Naive thymus-derived CD4-positive, alpha-beta T cell (primary cell): ENCODE data around the gene HAUS3. TPM values are rescaled to one million over a fixed set of nuclear protein-coding genes. Genes with fewer than 3 reads are reported as not detected.
A peak's percentile ranks its signal among the peaks of the same experiment; 100 is the strongest.
"Not testable (repeated sequence)": the region's sequence is repeated elsewhere in the genome, so short reads cannot be mapped to it uniquely, and the experiment has no call there.

Source experiments
- ATAC-seq: fragments of 150-1000 bp; cut with Tn5 transposase; 2 replicates; pipeline ENCODE4 v1.10.0; 2021; ENCODE audit warnings: mild to moderate bottlenecking, moderate library complexity
- CTCF ChIA-PET: fragments of 350-600 bp; sonication (Branson Sonifier 250); formaldehyde crosslinking; loops from one replicate; lab custom pipeline; 2021; ENCODE audit warnings: antibody characterized with exemption; lab: Charles Lee
- POLR2A ChIA-PET: fragments of 350-600 bp; sonication (Branson Sonifier 250); formaldehyde crosslinking; loops from one replicate; lab custom pipeline; 2021; ENCODE audit warnings: antibody characterized with exemption, inconsistent platforms; lab: Charles Lee
- DNase-seq, 9 donors: peaks; one replicate each; pipeline versions ENCODE4 v3.0.0 to v3.0.0-alpha.2; 2020 to 2022; ENCODE audit warnings: mixed read lengths in 1 of 9
- H3K27ac ChIP-seq: one replicate; pipeline ENCODE4 v1.7.0; 2013; ENCODE audit warnings: mild to moderate bottlenecking, low read depth, low read length, moderate library complexity
- H3K27me3 ChIP-seq, 2 donors: one replicate each; pipeline ENCODE4 v1.7.0; 2013; ENCODE audit warnings: low read length in 2 of 2, mild to moderate bottlenecking in 2 of 2, moderate library complexity in 2 of 2; ENCODE audit not compliant: control insufficient read depth in 2 of 2, insufficient read depth in 2 of 2
- H3K36me3 ChIP-seq, 3 experiments: 1 replicate in 2 of 3; 2 replicates in 1 of 3; pipeline ENCODE4 v1.7.0; 2013; ENCODE audit warnings: low read length in 3 of 3, mild to moderate bottlenecking in 3 of 3, moderate library complexity in 1 of 3; ENCODE audit not compliant: insufficient read depth in 3 of 3, control insufficient read depth in 2 of 3
- H3K4me1 ChIP-seq, 2 donors: one replicate each; pipeline ENCODE4 v1.7.0; 2013; ENCODE audit warnings: low read length in 2 of 2, mild to moderate bottlenecking in 2 of 2, moderate library complexity in 1 of 2; ENCODE audit not compliant: control insufficient read depth in 2 of 2, insufficient read depth in 2 of 2
- H3K4me3 ChIP-seq: 2 replicates; pipeline ENCODE4 v1.7.0; 2013; ENCODE audit warnings: mild to moderate bottlenecking, low read length
- H3K9me3 ChIP-seq, 3 experiments: 1 replicate in 2 of 3; 2 replicates in 1 of 3; pipeline ENCODE4 v1.7.0; 2013; ENCODE audit warnings: low read length in 3 of 3; ENCODE audit not compliant: control insufficient read depth in 2 of 3
- H3K27ac Mint-ChIP-seq, 9 donors: one replicate each; pipeline ENCODE4 v1.8.0; 2020 to 2022; ENCODE audit warnings: mixed read lengths in 9 of 9, mild to moderate bottlenecking in 8 of 9, moderate library complexity in 5 of 9, inconsistent platforms in 2 of 9
- H3K27me3 Mint-ChIP-seq, 5 donors: one replicate each; pipeline ENCODE4 v1.8.0; 2021 to 2022; ENCODE audit warnings: mixed read lengths in 5 of 5, mild to moderate bottlenecking in 1 of 5
- H3K36me3 Mint-ChIP-seq, 5 donors: one replicate each; pipeline ENCODE4 v1.8.0; 2020 to 2022; ENCODE audit warnings: mixed read lengths in 5 of 5, mild to moderate bottlenecking in 3 of 5, inconsistent platforms in 1 of 5
- H3K4me1 Mint-ChIP-seq, 7 donors: one replicate each; pipeline ENCODE4 v1.8.0; 2020 to 2022; ENCODE audit warnings: mixed read lengths in 7 of 7, mild to moderate bottlenecking in 3 of 7, inconsistent platforms in 1 of 7
- H3K4me3 Mint-ChIP-seq, 10 donors: one replicate each; pipeline ENCODE4 v1.8.0; 2020 to 2022; ENCODE audit warnings: mild to moderate bottlenecking in 10 of 10, mixed read lengths in 10 of 10, moderate library complexity in 6 of 10, inconsistent platforms in 2 of 10
- H3K9me3 Mint-ChIP-seq, 11 donors: one replicate each; pipeline ENCODE4 v1.8.0; 2020 to 2022; ENCODE audit warnings: mixed read lengths in 11 of 11, mild to moderate bottlenecking in 4 of 11, inconsistent platforms in 1 of 11, moderate library complexity in 1 of 11
- intact Hi-C, 2 donors: fragments of 100-400 bp; cut with micrococcal nuclease; formaldehyde crosslinking; loops; one replicate each; pipeline ENCODE4 v1.15.1; 2023
- polyA plus RNA-seq, 2 donors: library from polyadenylated mRNA; unstranded; fragments of 300-500 nt; fragmentation: Illumina TruSeq; gene quantifications; one replicate each; pipeline ENCODE4 v1.2.3, GENCODE V29; 2021
- total RNA-seq, 6 experiments: library from RNA in 5 of 6; stranded (reverse) in 5 of 6; gene quantifications; 1 replicate in 5 of 6; 2 replicates in 1 of 6; pipeline ENCODE4 v1.2.3 and lab custom pipeline; 2021 to 2026

The HAUS3 gene
- total and polyA plus RNA-seq, 7 experiments from 2014 or later: 18.5 to 88.2 (median 33.4) TPM

- DNase-seq: no peak
- intact Hi-C loops: no loop called here
- H3K9me3 ChIP-seq: no peaks in the 10 kb centered on the region
- Mint-ChIP-seq H3K4me1 (peaks cover 0 to 17% (median 6%) of the 10 kb centered on the region in 7 donors), H3K27me3 (no peaks in the 10 kb centered on the region), H3K9me3 (no peaks in the 10 kb centered on the region), H3K36me3 (no peaks in the 10 kb centered on the region), H3K4me3 (no peak overlapping the region), H3K27ac (peak overlapping the region in 1 of 9 donors; percentile 22)
- POLR2A ChIA-PET: no interaction called here
- H3K4me3 ChIP-seq: no peak overlapping the region
- ATAC-seq: no peak
- peaks cover 0 to 7% of the 10 kb centered on the region in 2 donors for H3K4me1 ChIP-seq
- H3K27ac ChIP-seq: no peak overlapping the region
- CTCF ChIA-PET: interaction anchor here (0.8 to 2.2 kb wide), 20 partner anchors 10 to 246 kb away, joined by 3 to 18 read pairs (median 4); partner anchors contain the start of genes CFAP99 and ZFYVE28
- H3K36me3 ChIP-seq: peaks cover 0 to 14% (median 0%) of the 10 kb centered on the region in 3 experiments
- no peaks in the 10 kb centered on the region for H3K27me3 ChIP-seq
These were observed 22.6 kb downstream of the HAUS3 start for GRCh38 chr4:2219233-2219760.

- Mint-ChIP-seq H3K4me3 (no peak overlapping the region), H3K4me1 (peaks cover 0 to 17% (median 6%) of the 10 kb centered on the region in 7 donors)
- H3K27me3 ChIP-seq: no peaks in the 10 kb centered on the region
These were observed 23.5 kb downstream of the HAUS3 start for GRCh38 chr4:2218436-2218835.

GRCh38 chr4:2217726-2218125, 24.2 kb downstream of the HAUS3 start:
- Histone ChIP-seq H3K9me3 (no peaks in the 10 kb centered on the region), H3K27ac (no peak overlapping the region), H3K4me1 (peaks cover 0 to 7% of the 10 kb centered on the region in 2 donors), H3K36me3 (peaks cover 0 to 5% (median 0%) of the 10 kb centered on the region in 3 experiments), H3K4me3 (no peak overlapping the region), H3K27me3 (no peaks in the 10 kb centered on the region)
- Mint-ChIP-seq H3K36me3 (no peaks in the 10 kb centered on the region), H3K4me1 (peaks cover 0 to 17% (median 6%) of the 10 kb centered on the region in 7 donors), H3K27me3 (no peaks in the 10 kb centered on the region), H3K4me3 (no peak overlapping the region), H3K9me3 (no peaks in the 10 kb centered on the region), H3K27ac (no peak overlapping the region)
- intact Hi-C loops: no loop called here
- ATAC-seq: no peak
- DNase-seq: no peak
- POLR2A ChIA-PET: no interaction called here
- CTCF ChIA-PET: interaction anchor here (0.8 to 1.5 kb wide), 4 partner anchors 18 to 219 kb away, joined by 3 read pairs; no protein-coding TSS in a partner anchor

More at GRCh38 chr4:2218436-2218835, 23.5 kb downstream of the HAUS3 start:
- H3K36me3 Mint-ChIP-seq: no peaks in the 10 kb centered on the region
- no peak for DNase-seq
- POLR2A ChIA-PET: no interaction called here
- Histone ChIP-seq H3K9me3 (no peaks in the 10 kb centered on the region), H3K36me3 (peaks cover 0 to 12% (median 0%) of the 10 kb centered on the region in 3 experiments), H3K4me3 (no peak overlapping the region), H3K4me1 (peaks cover 0 to 7% of the 10 kb centered on the region in 2 donors), H3K27ac (no peak overlapping the region)
- ATAC-seq: no peak
- no peak overlapping the region for H3K27ac Mint-ChIP-seq
- CTCF ChIA-PET: interaction anchor here (0.9 to 1.5 kb wide), 2 partner anchors 17 to 224 kb away, joined by 3 to 5 read pairs; no protein-coding TSS in a partner anchor
- no peaks in the 10 kb centered on the region for H3K27me3 Mint-ChIP-seq
- intact Hi-C loops: no loop called here
- no peaks in the 10 kb centered on the region for H3K9me3 Mint-ChIP-seq

- Histone ChIP-seq H3K36me3 (no peaks in the 10 kb centered on the region), H3K4me3 (no peak overlapping the region), H3K27ac (no peak overlapping the region), H3K4me1 (no peaks in the 10 kb centered on the region), H3K27me3 (no peaks in the 10 kb centered on the region), H3K9me3 (no peaks in the 10 kb centered on the region)
- Mint-ChIP-seq H3K4me1 (peaks cover 0 to 6% (median 0%) of the 10 kb centered on the region in 7 donors), H3K27me3 (no peaks in the 10 kb centered on the region), H3K4me3 (no peak overlapping the region), H3K9me3 (no peaks in the 10 kb centered on the region), H3K27ac (no peak overlapping the region), H3K36me3 (no peaks in the 10 kb centered on the region)
- POLR2A ChIA-PET: no interaction called here
- CTCF ChIA-PET: no interaction called here
- intact Hi-C loops: no loop called here
- ATAC-seq: no peak
- DNase-seq: no peak
These were observed 29.1 kb downstream of the HAUS3 start for GRCh38 chr4:2212831-2213230.

- H3K27me3 Mint-ChIP-seq, H3K4me3 ChIP-seq, ATAC-seq, POLR2A ChIA-PET, intact Hi-C loops, H3K36me3 ChIP-seq, H3K27ac ChIP-seq, CTCF ChIA-PET, H3K27me3 ChIP-seq, H3K4me1 ChIP-seq, H3K27ac Mint-ChIP-seq, H3K9me3 Mint-ChIP-seq, H3K9me3 ChIP-seq, DNase-seq, H3K4me3 Mint-ChIP-seq: not testable (repeated sequence)
- peaks cover 0 to 19% (median 11%) of the 10 kb centered on the region in 5 donors for H3K36me3 Mint-ChIP-seq
- peaks cover 0 to 19% (median 0%) of the 10 kb centered on the region in 7 donors for H3K4me1 Mint-ChIP-seq
These were observed 39.1 kb downstream of the HAUS3 start for GRCh38 chr4:2202789-2203188.

- DNase-seq (no peak), ATAC-seq (no peak)
- peaks cover 9 to 36% (median 18%) of the 10 kb centered on the region in 5 donors for H3K36me3 Mint-ChIP-seq
- Histone ChIP-seq H3K9me3 (no peaks in the 10 kb centered on the region), H3K4me3 (no peak overlapping the region), H3K27ac (no peak overlapping the region), H3K27me3 (no peaks in the 10 kb centered on the region), H3K4me1 (no peaks in the 10 kb centered on the region), H3K36me3 (peaks cover 0 to 6% (median 6%) of the 10 kb centered on the region in 3 experiments)
- POLR2A ChIA-PET: no interaction called here
- intact Hi-C loops: no loop called here
- no peak overlapping the region for H3K27ac Mint-ChIP-seq
- no peaks in the 10 kb centered on the region for H3K27me3 Mint-ChIP-seq
- H3K9me3 Mint-ChIP-seq: peaks cover 0 to 2% (median 0%) of the 10 kb centered on the region in 11 donors
- H3K4me3 Mint-ChIP-seq: no peak overlapping the region
- peaks cover 0 to 3% (median 0%) of the 10 kb centered on the region in 7 donors for H3K4me1 Mint-ChIP-seq
- CTCF ChIA-PET: no interaction called here
These were observed 47.4 kb downstream of the HAUS3 start for GRCh38 chr4:2194496-2194895.

- H3K36me3 Mint-ChIP-seq: peaks cover 9 to 30% (median 14%) of the 10 kb centered on the region in 5 donors
- intact Hi-C loops: no loop called here
- no peak overlapping the region for H3K27ac Mint-ChIP-seq
- H3K9me3 ChIP-seq: no peaks in the 10 kb centered on the region
- ChIA-PET CTCF (no interaction called here), POLR2A (no interaction called here)
- no peaks in the 10 kb centered on the region for H3K4me1 Mint-ChIP-seq
- no peaks in the 10 kb centered on the region for H3K27me3 ChIP-seq
- no peak overlapping the region for H3K4me3 Mint-ChIP-seq
- no peak for ATAC-seq
- H3K36me3 ChIP-seq: peaks cover 0 to 6% (median 6%) of the 10 kb centered on the region in 3 experiments
- no peak for DNase-seq
- H3K4me3 ChIP-seq: no peak overlapping the region
- peaks cover 0 to 3% (median 0%) of the 10 kb centered on the region in 11 donors for H3K9me3 Mint-ChIP-seq
- no peak overlapping the region for H3K27ac ChIP-seq
- no peaks in the 10 kb centered on the region for H3K27me3 Mint-ChIP-seq
- H3K4me1 ChIP-seq: no peaks in the 10 kb centered on the region
These were observed 48.6 kb downstream of the HAUS3 start for GRCh38 chr4:2193326-2193725.
